22Rv1 (cell line): ENCODE measurements around the gene STXBP6.

Source experiments
- H3K27ac ChIP-seq: fragments of 450-650 bp; 2 replicates; pipeline ENCODE4 v1.5.1; 2017
- CTCF ChIP-seq: fragments of 450-650 bp; IDR thresholded peaks from 2 replicates; pipeline ENCODE4 v1.5.1; 2017; ENCODE audit warnings: mild to moderate bottlenecking
- ZFX ChIP-seq: fragments of 450-650 bp; IDR thresholded peaks from 2 replicates; pipeline ENCODE4 v1.6.1; 2017; ENCODE audit warnings: antibody characterized with exemption, borderline replicate concordance

Gene STXBP6

GRCh38 chr14:24863968-24864684 is 185.8 kb downstream of the STXBP6 start:
- TF ChIP-seq ZFX (no peak), CTCF (no peak)
- H3K27ac ChIP-seq: no peak overlapping the region

- no peak overlapping the region for H3K27ac ChIP-seq
- TF ChIP-seq CTCF (no peak), ZFX (no peak)
Observed at GRCh38 chr14:24861083-24861630, 188.8 kb downstream of the STXBP6 start.

GRCh38 chr14:24859559-24859958 is 190.4 kb downstream of the STXBP6 start:
- TF ChIP-seq CTCF (no peak), ZFX (no peak)

GRCh38 chr14:24858684-24859083 is 191.3 kb downstream of the STXBP6 start:
- H3K27ac ChIP-seq: no peak overlapping the region
- no peak for TF ChIP-seq ZFX
- TF ChIP-seq CTCF: no peak

More at GRCh38 chr14:24859559-24859958, 190.4 kb downstream of the STXBP6 start:
- no peak overlapping the region for H3K27ac ChIP-seq

GRCh38 chr14:24858052-24858451 is 191.9 kb downstream of the STXBP6 start:
- TF ChIP-seq CTCF (no peak), ZFX (no peak)
- H3K27ac ChIP-seq: no peak overlapping the region

- no peak for TF ChIP-seq ZFX
- TF ChIP-seq CTCF: no peak
- H3K27ac ChIP-seq: no peak overlapping the region
Observed at GRCh38 chr14:24857277-24857676, 192.7 kb downstream of the STXBP6 start.

GRCh38 chr14:24853446-24853845 is 196.5 kb downstream of the STXBP6 start:
- H3K27ac ChIP-seq: no peak overlapping the region
- TF ChIP-seq ZFX (no peak), CTCF (no peak)
